LNCaP clone FGC (cell line): Measurements from ENCODE around the gene POLG2.

ENCODE experiments used
- DNase-seq: peaks from one replicate; pipeline ENCODE4 v3.0.0-alpha.2; 2011; ENCODE audit warnings: low read depth
- H3K4me3 ChIP-seq: 2 replicates; pipeline ENCODE4 v1.5.1; 2011; ENCODE audit warnings: mild to moderate bottlenecking, low read depth, low read length, control low read depth
- TF ChIP-seq, protein P1 (sequence below): IDR thresholded peaks from 2 replicates; pipeline ENCODE4 v1.5.1; 2012; ENCODE audit warnings: mild to moderate bottlenecking; ENCODE audit not compliant: control insufficient read depth, insufficient read depth; ENCODE audit errors: extremely low read depth

Gene POLG2

DNA sequence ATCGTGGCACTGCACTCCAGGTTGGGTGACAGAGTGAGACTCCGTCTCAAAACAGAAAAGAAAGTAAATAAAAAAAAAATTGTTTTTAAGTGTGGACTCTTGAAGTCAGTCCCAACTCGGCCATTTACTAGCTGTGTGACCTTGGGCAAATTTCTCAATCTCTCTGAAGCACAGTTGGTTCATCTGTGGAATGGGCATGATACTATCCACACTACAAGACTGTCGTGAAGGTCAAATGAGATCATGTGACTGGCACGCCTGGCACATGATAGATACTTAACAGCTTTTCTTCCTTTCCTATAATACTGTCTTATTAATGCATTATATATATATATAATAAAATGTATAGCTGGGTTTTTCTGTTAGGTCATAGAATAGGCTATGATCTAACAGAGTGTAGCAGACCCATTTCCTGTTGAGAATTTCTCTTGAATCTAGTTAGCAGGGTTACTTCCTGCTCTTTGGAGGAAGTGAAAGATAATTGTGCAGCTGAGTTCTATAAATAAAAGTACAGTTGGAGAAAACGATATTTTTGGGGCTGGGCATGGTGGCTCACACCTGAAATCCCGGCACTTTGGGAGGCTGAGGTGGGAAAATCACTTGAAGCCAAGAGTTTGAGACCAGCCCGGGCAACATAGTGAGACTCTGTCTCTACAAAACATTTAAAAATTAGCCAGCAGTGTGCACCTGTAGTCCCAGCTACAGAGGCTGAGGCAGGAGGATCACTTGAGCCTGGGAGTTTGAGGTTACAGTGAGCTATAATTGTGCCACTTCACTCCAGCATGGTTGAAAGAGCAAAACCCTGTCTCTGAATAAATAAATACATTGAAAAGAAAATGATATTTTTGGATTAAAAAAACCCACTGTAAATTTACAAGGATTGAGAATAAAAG is 40.6 kb downstream of the POLG2 start:
- no peak for DNase-seq
- H3K4me3 ChIP-seq, result no peak overlapping the region
- TF ChIP-seq, protein P1, sequence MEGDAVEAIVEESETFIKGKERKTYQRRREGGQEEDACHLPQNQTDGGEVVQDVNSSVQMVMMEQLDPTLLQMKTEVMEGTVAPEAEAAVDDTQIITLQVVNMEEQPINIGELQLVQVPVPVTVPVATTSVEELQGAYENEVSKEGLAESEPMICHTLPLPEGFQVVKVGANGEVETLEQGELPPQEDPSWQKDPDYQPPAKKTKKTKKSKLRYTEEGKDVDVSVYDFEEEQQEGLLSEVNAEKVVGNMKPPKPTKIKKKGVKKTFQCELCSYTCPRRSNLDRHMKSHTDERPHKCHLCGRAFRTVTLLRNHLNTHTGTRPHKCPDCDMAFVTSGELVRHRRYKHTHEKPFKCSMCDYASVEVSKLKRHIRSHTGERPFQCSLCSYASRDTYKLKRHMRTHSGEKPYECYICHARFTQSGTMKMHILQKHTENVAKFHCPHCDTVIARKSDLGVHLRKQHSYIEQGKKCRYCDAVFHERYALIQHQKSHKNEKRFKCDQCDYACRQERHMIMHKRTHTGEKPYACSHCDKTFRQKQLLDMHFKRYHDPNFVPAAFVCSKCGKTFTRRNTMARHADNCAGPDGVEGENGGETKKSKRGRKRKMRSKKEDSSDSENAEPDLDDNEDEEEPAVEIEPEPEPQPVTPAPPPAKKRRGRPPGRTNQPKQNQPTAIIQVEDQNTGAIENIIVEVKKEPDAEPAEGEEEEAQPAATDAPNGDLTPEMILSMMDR, result no peak

DNA sequence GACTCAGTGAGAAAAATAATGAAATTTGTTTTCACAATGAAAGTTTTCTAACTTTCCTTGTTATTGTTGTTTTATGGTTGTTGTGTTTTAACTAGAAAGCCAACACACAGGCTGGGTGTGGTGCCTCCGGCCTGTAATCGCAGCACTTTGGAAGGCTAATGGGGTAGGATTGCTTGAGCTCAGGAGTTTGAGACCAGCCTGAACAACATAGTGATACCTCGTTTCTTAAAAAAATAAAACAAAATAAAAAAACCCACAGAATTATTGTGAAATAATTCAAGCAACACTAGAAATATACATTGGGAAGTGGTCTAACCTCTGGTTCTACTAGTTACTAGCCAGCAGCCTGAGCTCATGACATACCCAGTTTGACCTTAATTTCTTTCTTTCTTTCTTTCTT is 47.3 kb downstream of the POLG2 start:
- no peak overlapping the region for H3K4me3 ChIP-seq
- TF ChIP-seq, protein P1, result no peak
- DNase-seq, result no peak

DNA sequence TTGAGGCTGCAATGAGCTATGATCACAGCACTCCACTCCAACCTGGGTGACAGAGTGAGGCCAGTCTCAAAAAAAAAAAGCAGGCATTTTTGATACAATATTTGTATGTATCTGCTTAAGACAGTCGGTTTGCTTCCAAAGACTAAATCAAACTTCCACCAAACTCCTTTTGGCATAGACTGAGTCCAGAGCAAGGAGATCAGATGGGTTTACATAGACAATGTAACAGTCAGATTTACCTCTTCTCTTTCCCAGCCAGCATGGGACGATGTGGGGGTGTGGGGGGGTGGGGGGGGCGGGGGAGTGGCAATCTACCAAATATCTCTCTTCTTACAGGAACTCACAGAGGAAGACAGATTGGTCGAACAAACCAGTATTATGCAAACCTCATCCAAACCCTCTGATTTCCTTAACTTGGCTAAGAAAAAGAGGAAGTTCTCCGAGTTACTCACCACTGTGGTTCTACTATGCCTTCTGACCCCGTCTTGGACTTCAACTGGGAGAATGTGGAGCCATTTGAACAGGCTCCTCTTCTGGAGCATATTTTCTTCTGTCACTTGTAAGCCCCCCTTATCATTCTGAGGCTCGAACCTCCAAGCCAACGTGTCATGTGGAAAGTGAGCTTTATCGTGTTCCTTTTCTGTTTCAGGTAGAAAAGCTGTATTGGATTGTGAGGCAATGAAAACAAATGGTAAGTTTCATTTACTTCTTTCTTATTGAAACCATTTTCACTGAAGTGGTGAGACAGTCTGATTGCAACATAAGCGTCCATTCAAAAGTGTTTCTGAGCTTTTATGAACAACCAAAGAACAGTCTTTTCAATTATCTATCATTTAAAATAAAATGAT is 48.0 kb downstream of the POLG2 start, which contains the start of gene MILR1:
Gene MILR1, plus strand, starts transcription at position 451 of the 848 bp plus-strand sequence. Its CDS starts 54 bp downstream, at position 505.
- no peak for DNase-seq
- no peak within 1 kb of the TSS for H3K4me3 ChIP-seq
- TF ChIP-seq, protein P1, result no peak

DNA sequence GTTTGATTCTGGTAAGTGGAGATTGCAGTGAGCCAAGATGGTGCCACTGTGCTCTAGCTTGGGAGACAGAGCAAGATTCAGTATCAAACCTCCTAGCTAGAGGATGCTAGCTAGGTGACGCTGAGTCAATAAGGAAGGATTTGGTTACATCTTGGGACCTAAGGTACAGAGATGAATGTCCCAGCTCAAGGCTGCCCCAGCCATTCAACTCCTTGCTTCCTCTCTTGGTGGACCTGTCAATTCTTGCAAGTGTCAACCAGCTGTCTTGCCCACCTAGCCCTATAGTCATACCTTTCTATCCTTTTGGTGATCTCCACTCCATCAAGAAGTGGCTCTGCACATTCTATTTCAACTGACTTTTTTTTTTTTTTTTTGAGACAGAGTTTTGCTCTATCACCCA is 49.3 kb downstream of the POLG2 start:
- TF ChIP-seq, protein P1, result no peak
- no peak for DNase-seq
- H3K4me3 ChIP-seq, result no peak overlapping the region

DNA sequence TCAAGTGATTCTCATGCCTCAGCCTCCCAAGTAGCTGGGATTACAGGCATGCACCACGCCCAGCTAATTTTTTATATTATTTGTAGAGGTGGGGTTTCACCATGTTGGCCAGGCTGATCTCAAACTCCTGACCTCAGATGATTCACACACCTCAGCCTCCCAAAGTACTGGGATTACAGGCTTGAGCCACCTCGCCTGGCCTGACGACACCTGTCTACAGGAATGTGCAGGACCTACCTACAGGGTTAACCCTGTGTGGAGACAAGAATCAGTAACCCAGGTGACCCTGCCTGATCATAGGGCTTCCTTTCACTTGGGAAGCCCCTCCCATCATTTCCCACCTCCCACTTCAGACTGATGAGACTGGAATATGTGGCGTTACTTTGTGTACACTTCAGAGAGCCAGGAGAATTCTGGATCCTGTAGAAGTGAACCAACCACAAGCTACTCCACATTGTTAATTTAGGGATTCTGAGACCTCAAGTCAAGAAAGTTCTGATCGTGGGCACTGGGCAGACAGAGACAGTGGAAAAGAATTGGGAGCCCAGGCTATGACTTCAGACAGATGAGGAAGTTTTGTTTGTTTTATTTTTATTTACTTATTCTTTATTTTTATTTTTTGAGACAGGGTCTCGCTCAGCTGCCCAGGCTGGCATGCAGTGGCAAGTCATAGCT is 53.6 kb downstream of the POLG2 start:
- H3K4me3 ChIP-seq, result no peak overlapping the region
- TF ChIP-seq, protein P1, result no peak
- no peak for DNase-seq

DNA sequence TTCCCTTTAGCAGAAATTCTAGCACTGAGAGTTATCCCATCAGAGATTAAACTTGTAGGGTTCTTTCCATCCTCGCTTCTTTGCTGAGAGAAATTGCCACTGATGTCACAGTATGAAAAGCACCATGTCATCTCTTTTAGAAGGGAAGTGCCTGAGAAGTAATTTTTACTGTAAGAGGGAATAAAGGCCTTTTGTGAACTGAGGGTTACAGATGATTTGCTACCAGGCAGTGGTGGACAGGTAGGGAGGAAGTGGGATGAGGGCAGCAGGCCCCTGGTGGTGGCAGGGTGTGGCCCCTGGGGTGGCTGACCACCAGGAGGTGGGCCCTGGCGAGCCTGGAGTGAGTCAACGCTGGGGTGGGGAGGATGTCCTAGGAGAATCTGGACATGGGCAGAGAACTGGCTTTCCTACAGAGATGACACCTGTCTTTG is 54.3 kb downstream of the POLG2 start:
- TF ChIP-seq, protein P1, result no peak
- no peak overlapping the region for H3K4me3 ChIP-seq
- no peak for DNase-seq
